ENCODE measurements around the gene ANKRD36. TPM values are rescaled to one million over a fixed set of nuclear protein-coding genes. Genes with fewer than 3 reads are reported as not detected.
"Not testable (repeated sequence)": the region's sequence is repeated elsewhere in the genome, so short reads cannot be mapped to it uniquely, and the experiment has no call there.

The ANKRD36 gene
- total and polyA plus RNA-seq, 9 of the 15 experiments (the other 6 are each of a cell fraction or from before 2014, with no cell fraction given) = 8.0 to 29.1 (median 15.4) TPM

DNA sequence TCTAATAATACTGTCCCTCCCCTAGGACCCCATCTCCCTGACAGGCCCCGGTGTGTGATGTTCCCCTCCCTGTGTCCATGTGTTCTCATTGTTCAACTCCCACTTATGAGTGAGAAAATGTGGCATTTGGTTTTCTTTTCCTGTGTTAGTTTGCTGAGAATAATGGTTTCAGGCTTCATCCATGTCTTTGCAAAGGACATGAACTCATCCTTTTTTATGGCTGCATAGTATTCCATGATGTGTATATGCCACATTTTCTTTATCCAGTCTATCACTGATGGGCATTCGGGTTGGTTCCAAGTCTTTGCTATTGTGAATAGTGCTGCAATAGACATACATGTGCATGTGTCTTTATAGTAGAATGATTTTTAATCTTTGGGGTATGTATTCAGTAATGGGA, 55.6 kb downstream of the ANKRD36 start:
- BruUV-seq (replicated peaks); CTCF ChIA-PET (ENCODE audit: low intra/inter-chr PET ratio); H3K27me3 ChIP-seq (ENCODE audit: control insufficient read depth in 2 of 2, insufficient read depth in 2 of 2, low read length in 2 of 2); ATAC-seq; H3K9me3 ChIP-seq (replicated peaks; ENCODE audit: control insufficient read depth, insufficient read depth, low read depth, low read length); POLR2A ChIA-PET; H3K4me1 ChIP-seq (replicated peaks in 1 of 2; ENCODE audit: control insufficient read depth in 2 of 2, insufficient read depth in 2 of 2, low read length in 2 of 2); intact Hi-C loops (cut with micrococcal nuclease); H4K20me1 ChIP-seq (replicated peaks; ENCODE audit: control insufficient read depth, insufficient read depth, low read length); H3K9ac ChIP-seq (ENCODE audit: insufficient read depth in 1 of 2, low read depth in 2 of 2, low read length in 2 of 2); H3K79me2 ChIP-seq (ENCODE audit: control insufficient read depth, insufficient read depth, low read length); DNase-seq (ENCODE audit: extremely low read depth in 1 of 4, low spot score in 3 of 4); H3K36me3 ChIP-seq (ENCODE audit: control insufficient read depth, insufficient read depth, low read length); FAIRE-seq; H3K4me2 ChIP-seq (ENCODE audit: insufficient read depth, low read length); H3K9me1 ChIP-seq (ENCODE audit: control insufficient read depth, insufficient read depth, low read length); H3K27ac ChIP-seq (ENCODE audit: extremely low read depth, low read depth, low read length); H3K4me3 ChIP-seq; H2AFZ ChIP-seq (ENCODE audit: low read depth, low read length): not testable (repeated sequence)
- peak; percentile 74 for TF ChIP-seq ZNF146 (CRISPR knock-in tag; IDR thresholded peaks at IDR 0.05; ENCODE audit: unreplicated experiment)
- WGBS (ENCODE audit: insufficient coverage, low coverage, missing lambda C conversion rate) = 24% methylated on average over 2 of the region's 2 CpGs
- in situ Hi-C loops (cut with MboI) = loop anchor here (5.0 kb wide), 1 partner anchor 1231 kb away; no protein-coding TSS in a partner anchor

DNA sequence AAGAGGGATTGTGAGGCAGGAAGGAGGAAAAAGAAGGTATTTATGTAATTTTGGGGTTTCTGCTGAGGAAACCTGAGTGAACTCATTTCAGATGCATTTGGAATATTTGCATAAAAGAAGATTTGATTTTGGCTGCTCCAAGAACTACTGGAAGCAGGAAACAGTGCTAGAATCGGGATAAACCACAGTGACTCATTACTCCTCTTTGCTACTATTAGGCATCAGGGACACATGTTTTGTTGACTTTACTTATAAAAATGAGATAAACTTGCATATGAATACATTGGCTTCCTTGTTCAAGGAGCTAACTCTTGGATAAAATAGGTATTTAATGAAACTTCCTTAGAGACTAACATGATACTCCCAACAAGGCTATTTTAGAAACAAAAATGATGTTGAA, 67.4 kb downstream of the ANKRD36 start:
- H3K9ac ChIP-seq (ENCODE audit: insufficient read depth in 1 of 2, low read depth in 2 of 2, low read length in 2 of 2); ATAC-seq; POLR2A ChIA-PET; H3K36me3 ChIP-seq (ENCODE audit: control insufficient read depth, insufficient read depth, low read length); H3K9me3 ChIP-seq (replicated peaks; ENCODE audit: control insufficient read depth, insufficient read depth, low read depth, low read length); H3K4me1 ChIP-seq (replicated peaks in 1 of 2; ENCODE audit: control insufficient read depth in 2 of 2, insufficient read depth in 2 of 2, low read length in 2 of 2); H3K79me2 ChIP-seq (ENCODE audit: control insufficient read depth, insufficient read depth, low read length); H3K27ac ChIP-seq (ENCODE audit: extremely low read depth, low read depth, low read length); intact Hi-C loops (cut with micrococcal nuclease); H3K4me2 ChIP-seq (ENCODE audit: insufficient read depth, low read length); H3K27me3 ChIP-seq (ENCODE audit: control insufficient read depth in 2 of 2, insufficient read depth in 2 of 2, low read length in 2 of 2); in situ Hi-C loops (cut with MboI); FAIRE-seq; H3K9me1 ChIP-seq (ENCODE audit: control insufficient read depth, insufficient read depth, low read length); H3K4me3 ChIP-seq; H4K20me1 ChIP-seq (replicated peaks; ENCODE audit: control insufficient read depth, insufficient read depth, low read length); DNase-seq (ENCODE audit: extremely low read depth in 1 of 4, low spot score in 3 of 4); H2AFZ ChIP-seq (ENCODE audit: low read depth, low read length); BruUV-seq (replicated peaks); CTCF ChIA-PET (ENCODE audit: low intra/inter-chr PET ratio): not testable (repeated sequence)
- WGBS (ENCODE audit: insufficient coverage, low coverage, missing lambda C conversion rate) = 73% methylated on average over 1 of the region's 1 CpG

DNA sequence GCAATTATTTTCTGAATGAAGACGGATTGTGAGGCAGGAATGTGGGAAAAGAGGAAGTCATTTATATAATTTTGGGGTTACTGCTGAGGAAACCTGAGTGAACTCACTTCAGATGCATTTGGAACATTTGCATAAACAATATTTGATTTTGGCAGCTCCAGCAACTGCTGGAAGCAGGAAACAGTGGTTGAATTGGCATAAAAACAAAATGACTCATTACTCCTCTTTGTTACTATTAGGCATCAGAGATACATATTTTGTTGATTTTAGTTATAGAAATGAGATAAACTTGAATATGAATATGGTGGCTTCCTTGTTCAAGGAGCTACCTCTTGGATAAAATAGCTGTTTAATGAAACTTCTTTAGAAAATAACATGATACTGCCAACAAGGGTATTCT, 82.4 kb downstream of the ANKRD36 start:
- CTCF ChIA-PET (ENCODE audit: low intra/inter-chr PET ratio); H3K27ac ChIP-seq (ENCODE audit: extremely low read depth, low read depth, low read length); H2AFZ ChIP-seq (ENCODE audit: low read depth, low read length); ATAC-seq; H3K27me3 ChIP-seq (ENCODE audit: control insufficient read depth in 2 of 2, insufficient read depth in 2 of 2, low read length in 2 of 2); H3K9ac ChIP-seq (ENCODE audit: insufficient read depth in 1 of 2, low read depth in 2 of 2, low read length in 2 of 2); BruUV-seq (replicated peaks); POLR2A ChIA-PET; DNase-seq (ENCODE audit: extremely low read depth in 1 of 4, low spot score in 3 of 4); H3K4me1 ChIP-seq (replicated peaks in 1 of 2; ENCODE audit: control insufficient read depth in 2 of 2, insufficient read depth in 2 of 2, low read length in 2 of 2); FAIRE-seq; H3K79me2 ChIP-seq (ENCODE audit: control insufficient read depth, insufficient read depth, low read length); H3K9me1 ChIP-seq (ENCODE audit: control insufficient read depth, insufficient read depth, low read length); H4K20me1 ChIP-seq (replicated peaks; ENCODE audit: control insufficient read depth, insufficient read depth, low read length); H3K9me3 ChIP-seq (replicated peaks; ENCODE audit: control insufficient read depth, insufficient read depth, low read depth, low read length); H3K4me2 ChIP-seq (ENCODE audit: insufficient read depth, low read length); H3K4me3 ChIP-seq; in situ Hi-C loops (cut with MboI); intact Hi-C loops (cut with micrococcal nuclease): not testable (repeated sequence)
- WGBS (ENCODE audit: insufficient coverage, low coverage, missing lambda C conversion rate) = no CpG with 5 or more reads among the region's 1 CpG
- H3K36me3 ChIP-seq (ENCODE audit: control insufficient read depth, insufficient read depth, low read length) = peaks cover 53% of the 10 kb centered on the region

DNA sequence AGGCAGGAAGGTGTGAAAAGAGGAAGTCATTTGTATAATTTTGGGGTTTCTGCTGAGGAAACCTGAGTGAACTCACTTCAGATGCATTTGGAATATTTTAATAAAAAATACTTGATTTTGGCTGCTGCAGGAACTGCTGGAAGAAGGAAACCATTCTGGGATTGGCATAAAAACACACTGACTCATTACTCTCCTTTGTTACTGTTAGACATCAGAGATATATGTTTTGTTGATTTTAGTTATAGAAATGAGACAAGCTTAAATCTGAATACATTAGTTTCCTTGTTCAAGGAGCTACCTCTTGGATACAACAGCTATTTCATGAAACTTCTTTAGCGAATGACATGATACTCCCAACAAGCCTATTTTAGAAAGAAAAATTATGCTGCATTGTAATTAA, 84.3 kb downstream of the ANKRD36 start:
- DNase-seq (ENCODE audit: extremely low read depth in 1 of 4, low spot score in 3 of 4); in situ Hi-C loops (cut with MboI); ATAC-seq; FAIRE-seq; H3K9ac ChIP-seq (ENCODE audit: insufficient read depth in 1 of 2, low read depth in 2 of 2, low read length in 2 of 2); H3K9me3 ChIP-seq (replicated peaks; ENCODE audit: control insufficient read depth, insufficient read depth, low read depth, low read length); POLR2A ChIA-PET; CTCF ChIA-PET (ENCODE audit: low intra/inter-chr PET ratio); H2AFZ ChIP-seq (ENCODE audit: low read depth, low read length); H4K20me1 ChIP-seq (replicated peaks; ENCODE audit: control insufficient read depth, insufficient read depth, low read length); intact Hi-C loops (cut with micrococcal nuclease); BruUV-seq (replicated peaks); H3K9me1 ChIP-seq (ENCODE audit: control insufficient read depth, insufficient read depth, low read length); H3K27ac ChIP-seq (ENCODE audit: extremely low read depth, low read depth, low read length); H3K4me1 ChIP-seq (replicated peaks in 1 of 2; ENCODE audit: control insufficient read depth in 2 of 2, insufficient read depth in 2 of 2, low read length in 2 of 2); H3K4me3 ChIP-seq; H3K4me2 ChIP-seq (ENCODE audit: insufficient read depth, low read length); H3K27me3 ChIP-seq (ENCODE audit: control insufficient read depth in 2 of 2, insufficient read depth in 2 of 2, low read length in 2 of 2); H3K79me2 ChIP-seq (ENCODE audit: control insufficient read depth, insufficient read depth, low read length): not testable (repeated sequence)
- peaks cover 43% of the 10 kb centered on the region for H3K36me3 ChIP-seq (ENCODE audit: control insufficient read depth, insufficient read depth, low read length)
- 94% methylated on average over 1 of the region's 1 CpG for WGBS (ENCODE audit: insufficient coverage, low coverage, missing lambda C conversion rate)

Measured in K562 (cell line).